Left ventricle myocardium inferior (tissue), 1 donor: ENCODE measurements around the gene ANKH. TPM values are rescaled to one million over a fixed set of nuclear protein-coding genes. Genes with fewer than 3 reads are reported as not detected.

Source experiments
- DNase-seq: peaks from one replicate; pipeline ENCODE4 v3.0.0-alpha.2; 2020
- H3K27ac ChIP-seq: fragments of 200-600 bp; replicated peaks from 2 replicates; pipeline ENCODE4 v1.8.0; 2021
- H3K27me3 ChIP-seq: fragments of 200-600 bp; 2 replicates; pipeline ENCODE4 v1.8.0; 2021; ENCODE audit warnings: low read depth
- H3K36me3 ChIP-seq: fragments of 200-600 bp; 2 replicates; pipeline ENCODE4 v1.8.0; 2021
- H3K4me1 ChIP-seq: fragments of 200-600 bp; 2 replicates; pipeline ENCODE4 v1.8.0; 2021
- H3K4me3 ChIP-seq: fragments of 200-600 bp; 2 replicates; pipeline ENCODE4 v1.8.0; 2021; ENCODE audit warnings: mild to moderate bottlenecking, moderate library complexity
- H3K9me3 ChIP-seq: fragments of 200-600 bp; replicated peaks from 2 replicates; pipeline ENCODE4 v1.8.0; 2021
- intact Hi-C: fragments of 100-400 bp; cut with micrococcal nuclease; formaldehyde crosslinking; loops from one replicate; pipeline ENCODE4 v1.11.0; 2022
- total RNA-seq: library from RNA; stranded (reverse); fragmentation: NEBNext Ultra II Directional; extraction: Animal tissue kit (Norgen Biotek cat#: 25700); gene quantifications from one replicate; pipeline ENCODE4 v1.2.1, GENCODE V29; 2021
- TF ChIP-seq, protein P1 (sequence below): fragments of 200-600 bp; IDR thresholded peaks from 2 replicates; pipeline ENCODE4 v1.8.0; 2021; ENCODE audit warnings: antibody characterized with exemption, mild to moderate bottlenecking, borderline replicate concordance
- donor health status: DM: no; HTN: yes; CAD: no; lungs with severe emphysema.

The ANKH gene
- total RNA-seq, 1 donor from 2014 or later, result 227 TPM

DNA sequence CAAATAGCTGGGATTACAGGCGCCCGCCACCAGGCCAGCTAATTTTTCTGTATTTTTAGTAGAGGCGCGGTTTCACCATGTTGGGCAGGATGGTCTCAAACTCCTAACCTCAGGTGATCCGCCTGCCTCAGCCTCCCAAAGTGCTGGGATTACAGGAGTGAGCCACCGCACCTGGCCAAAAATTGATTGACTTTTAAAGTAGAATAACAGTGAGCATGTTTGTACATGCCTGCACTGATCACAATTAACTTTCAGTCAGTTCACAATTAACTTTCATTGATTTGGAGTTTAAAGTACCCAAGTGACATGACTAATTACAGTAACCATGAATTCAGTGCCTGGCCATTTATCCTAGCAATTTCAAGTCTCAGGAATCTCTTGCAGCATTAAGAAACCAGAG, 61.3 kb downstream of the ANKH start:
- Histone ChIP-seq H3K4me3 (peak overlapping the region; percentile 18), H3K27ac (peak overlapping the region; percentile 67), H3K9me3 (no peaks in the 10 kb centered on the region), H3K4me1 (peaks cover 72% of the 10 kb centered on the region), H3K36me3 (no peaks in the 10 kb centered on the region), H3K27me3 (no peaks in the 10 kb centered on the region)
- TF ChIP-seq, protein P1, sequence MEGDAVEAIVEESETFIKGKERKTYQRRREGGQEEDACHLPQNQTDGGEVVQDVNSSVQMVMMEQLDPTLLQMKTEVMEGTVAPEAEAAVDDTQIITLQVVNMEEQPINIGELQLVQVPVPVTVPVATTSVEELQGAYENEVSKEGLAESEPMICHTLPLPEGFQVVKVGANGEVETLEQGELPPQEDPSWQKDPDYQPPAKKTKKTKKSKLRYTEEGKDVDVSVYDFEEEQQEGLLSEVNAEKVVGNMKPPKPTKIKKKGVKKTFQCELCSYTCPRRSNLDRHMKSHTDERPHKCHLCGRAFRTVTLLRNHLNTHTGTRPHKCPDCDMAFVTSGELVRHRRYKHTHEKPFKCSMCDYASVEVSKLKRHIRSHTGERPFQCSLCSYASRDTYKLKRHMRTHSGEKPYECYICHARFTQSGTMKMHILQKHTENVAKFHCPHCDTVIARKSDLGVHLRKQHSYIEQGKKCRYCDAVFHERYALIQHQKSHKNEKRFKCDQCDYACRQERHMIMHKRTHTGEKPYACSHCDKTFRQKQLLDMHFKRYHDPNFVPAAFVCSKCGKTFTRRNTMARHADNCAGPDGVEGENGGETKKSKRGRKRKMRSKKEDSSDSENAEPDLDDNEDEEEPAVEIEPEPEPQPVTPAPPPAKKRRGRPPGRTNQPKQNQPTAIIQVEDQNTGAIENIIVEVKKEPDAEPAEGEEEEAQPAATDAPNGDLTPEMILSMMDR, result no peak
- no peak for DNase-seq
- intact Hi-C loops, result no loop called here

DNA sequence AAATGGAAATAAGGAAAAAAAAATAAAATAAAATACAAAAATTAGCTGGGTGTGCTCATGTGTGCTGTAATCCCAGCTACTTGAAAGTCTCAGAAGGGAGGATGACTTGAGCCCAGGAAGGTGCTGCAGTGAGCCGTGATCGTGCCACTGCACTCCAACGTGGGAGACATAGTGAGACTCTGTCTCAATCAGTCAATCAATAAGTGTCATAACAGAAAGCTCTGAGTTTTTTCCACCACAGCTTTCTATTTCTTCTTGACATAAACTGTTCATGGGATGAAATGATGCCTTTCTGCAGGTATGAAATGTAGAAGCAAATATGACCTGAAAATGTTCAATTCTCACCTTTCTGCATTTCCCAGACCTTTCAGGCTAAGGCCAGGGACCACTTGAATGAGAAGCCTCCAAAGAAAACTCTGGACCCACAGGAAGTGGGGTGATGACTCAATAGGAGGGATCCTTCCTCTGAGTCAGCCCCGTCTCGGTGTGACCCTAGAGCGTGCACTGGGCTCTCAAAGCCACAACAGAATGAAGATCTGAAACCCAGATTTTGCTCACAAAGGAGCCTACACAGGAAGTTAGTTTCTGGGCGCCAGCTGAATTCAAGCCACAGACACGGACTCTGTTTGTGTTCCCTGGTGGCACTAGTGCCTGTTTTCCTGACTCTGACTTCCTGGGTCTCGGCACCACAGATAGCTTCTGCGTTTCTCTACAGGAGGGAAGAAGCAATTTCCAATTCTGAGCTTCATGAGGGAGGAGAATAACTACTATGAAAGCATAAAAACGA, 62.0 kb downstream of the ANKH start:
- DNase-seq, result peak; percentile 44
- TF ChIP-seq, protein P1, result no peak
- H3K4me1 ChIP-seq, result peaks cover 78% of the 10 kb centered on the region
- H3K27ac ChIP-seq, result peak overlapping the region; percentile 67
- H3K36me3 ChIP-seq, result no peaks in the 10 kb centered on the region
- H3K27me3 ChIP-seq, result no peaks in the 10 kb centered on the region
- H3K9me3 ChIP-seq, result no peaks in the 10 kb centered on the region
- intact Hi-C loops, result no loop called here
- peak overlapping the region; percentile 18 for H3K4me3 ChIP-seq

DNA sequence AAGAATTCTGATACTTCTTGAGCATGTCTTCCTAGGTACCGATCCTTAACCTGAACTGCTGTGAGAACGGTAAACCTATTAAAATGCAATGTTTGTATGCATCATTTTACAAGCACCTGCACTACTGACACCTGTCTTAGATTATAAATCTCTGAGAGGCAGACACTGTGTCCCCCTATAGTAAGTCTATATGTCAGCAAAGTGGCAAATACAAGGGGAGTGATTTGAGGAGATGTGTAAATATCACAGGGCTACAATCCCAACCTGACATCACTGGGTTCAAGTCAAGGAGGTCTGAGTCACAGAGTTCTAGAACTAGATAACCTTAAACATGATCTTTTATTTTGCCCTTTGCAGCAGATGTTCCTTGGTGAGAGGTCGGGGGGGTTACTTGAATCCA, 64.1 kb downstream of the ANKH start:
- Histone ChIP-seq H3K4me1 (peaks cover 80% of the 10 kb centered on the region), H3K27me3 (no peaks in the 10 kb centered on the region), H3K27ac (peak overlapping the region; percentile 62), H3K4me3 (no peak overlapping the region), H3K36me3 (no peaks in the 10 kb centered on the region), H3K9me3 (no peaks in the 10 kb centered on the region)
- intact Hi-C loops, result no loop called here
- DNase-seq, result no peak
- TF ChIP-seq, protein P1, result no peak

DNA sequence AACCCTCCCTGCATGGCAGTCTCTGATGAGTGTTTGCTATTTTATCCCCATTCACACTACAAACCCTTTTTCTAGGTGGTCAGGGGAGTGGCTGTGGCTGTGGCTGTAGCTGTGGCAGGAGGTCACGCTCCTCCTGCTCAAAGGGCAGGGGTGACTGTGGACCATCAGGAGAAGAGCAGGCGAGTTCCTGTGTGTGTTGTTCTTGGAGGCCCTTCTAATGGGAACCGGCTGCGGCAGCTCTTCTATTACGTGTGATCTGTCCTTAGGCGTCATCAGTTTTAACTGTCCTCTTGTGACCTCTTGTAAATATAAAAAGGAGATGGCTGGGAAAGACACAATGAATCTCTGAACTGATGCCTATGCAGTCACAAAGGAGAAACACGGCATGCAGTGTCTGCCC, 65.1 kb downstream of the ANKH start:
- Histone ChIP-seq H3K4me3 (no peak overlapping the region), H3K9me3 (no peaks in the 10 kb centered on the region), H3K27ac (peak overlapping the region; percentile 62), H3K36me3 (no peaks in the 10 kb centered on the region), H3K4me1 (peaks cover 79% of the 10 kb centered on the region), H3K27me3 (no peaks in the 10 kb centered on the region)
- DNase-seq, result peak; percentile 65
- intact Hi-C loops, result no loop called here
- TF ChIP-seq, protein P1, result no peak

DNA sequence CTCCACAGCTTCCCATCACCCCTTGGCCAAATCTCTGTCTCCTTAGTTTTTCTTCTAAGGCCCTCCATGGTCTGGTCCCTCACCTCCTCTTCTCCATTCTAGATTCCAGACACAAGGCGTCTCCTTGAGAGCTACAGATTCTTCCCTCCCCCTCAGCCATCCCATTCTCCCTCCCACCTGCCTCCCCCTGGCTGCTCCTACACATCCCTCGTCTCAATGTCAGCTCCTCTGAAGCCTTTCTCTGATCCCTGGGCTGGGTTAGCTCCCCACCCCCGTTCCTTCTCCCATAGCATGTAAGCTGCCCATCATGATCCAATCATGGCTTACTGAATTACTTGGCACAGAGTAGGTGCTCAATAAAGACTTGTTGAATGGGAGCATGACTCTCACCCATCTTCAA, 69.0 kb downstream of the ANKH start:
- DNase-seq, result no peak
- intact Hi-C loops, result no loop called here
- H3K27ac ChIP-seq, result no peak overlapping the region
- H3K4me1 ChIP-seq, result peaks cover 62% of the 10 kb centered on the region
- no peaks in the 10 kb centered on the region for H3K36me3 ChIP-seq
- TF ChIP-seq, protein P1, result no peak
- no peaks in the 10 kb centered on the region for H3K9me3 ChIP-seq
- H3K27me3 ChIP-seq, result no peaks in the 10 kb centered on the region
- H3K4me3 ChIP-seq, result no peak overlapping the region
